HepG2 (cell line): ENCODE results near the gene ZSCAN1. TPM values are rescaled to one million over a fixed set of nuclear protein-coding genes. Genes with fewer than 3 reads are reported as not detected.

ENCODE experiments used
- HMG20B ChIP-seq: conservative IDR thresholded peaks from 2 replicates; pipeline ENCODE4 v1.6.1; 2016; ENCODE audit warnings: missing genetic modification reagents, missing compliant biosample characterization
- IRX3 ChIP-seq: sonication (generic); formaldehyde crosslinking; IDR thresholded peaks from 2 replicates; pipeline ENCODE4 v1.8.1; 2023; ENCODE audit warnings: mild to moderate bottlenecking, low read depth, missing genetic modification reagents, borderline replicate concordance
- MYNN ChIP-seq: sonication (generic); formaldehyde crosslinking; IDR thresholded peaks from 2 replicates; pipeline ENCODE4 v1.4.0; 2020; ENCODE audit warnings: mild to moderate bottlenecking, low read depth, missing genetic modification reagents
- NONO ChIP-seq, 2 experiments: fragments of 450-650 bp in 1 of 2; sonication (generic) in 1 of 2; formaldehyde crosslinking in 1 of 2; IDR thresholded peaks in 1 of 2; conservative IDR thresholded peaks in 1 of 2; 2 replicates each; pipeline versions ENCODE4 v1.6.1 to v1.8.0; 2017 to 2022; ENCODE audit warnings: mild to moderate bottlenecking in 1 of 2, missing genetic modification reagents in 1 of 2, moderate library complexity in 1 of 2
- RCOR2 ChIP-seq: IDR thresholded peaks from 2 replicates; pipeline ENCODE4 v1.6.1; 2016; ENCODE audit warnings: missing biosample characterization, missing genetic modification reagents
- RXRA ChIP-seq: sonication (generic); formaldehyde crosslinking; IDR thresholded peaks from 2 replicates; pipeline ENCODE4 v1.5.1; 2020; ENCODE audit warnings: missing genetic modification reagents
- XRCC5 ChIP-seq: fragments of 200-400 bp; formaldehyde crosslinking; optimal IDR thresholded peaks from 2 replicates; pipeline ENCODE3; 2017; ENCODE audit warnings: mild to moderate bottlenecking, low read length
- ZBTB42 ChIP-seq: sonication (generic); formaldehyde crosslinking; IDR thresholded peaks from 2 replicates; pipeline ENCODE4 v1.5.0; 2020; ENCODE audit warnings: mild to moderate bottlenecking, missing genetic modification reagents
- ZNF331 ChIP-seq: sonication (generic); formaldehyde crosslinking; IDR thresholded peaks from 2 replicates; pipeline ENCODE4 v1.4.0; 2020; ENCODE audit warnings: missing genetic modification reagents
- ZNF547 ChIP-seq: sonication (generic); formaldehyde crosslinking; IDR thresholded peaks from 2 replicates; pipeline ENCODE4 v1.5.1; 2020; ENCODE audit warnings: mild to moderate bottlenecking, missing genetic modification reagents
- ZSCAN9 ChIP-seq: IDR thresholded peaks from 2 replicates; pipeline ENCODE4 v1.6.1; 2016; ENCODE audit warnings: borderline replicate concordance
- polyA plus RNA-seq, 8 experiments: library from polyadenylated mRNA; depleted of rRNA in 3 of 8; stranded (reverse) in 7 of 8; unstranded in 1 of 8; fragments of >200 nt; fragmentation: Illumina TruSeq in 4 of 8; extraction: Trizol in 4 of 8; gene quantifications; 2 replicates each; pipeline versions ENCODE4 v1.2.1 to v1.2.3, GENCODE V29; 2011 to 2016; ENCODE audit warnings: low read depth in 4 of 8, missing spikeins in 1 of 8, mixed read lengths in 1 of 8; ENCODE audit not compliant: insufficient read depth in 1 of 8
- total RNA-seq, 5 experiments: library from RNA; depleted of rRNA; stranded (reverse); fragments of >200 nt; fragmentation: Illumina TruSeq; extraction: Trizol; gene quantifications; 2 replicates each; pipeline ENCODE4 v1.2.3, GENCODE V29; 2016; ENCODE audit warnings: low read depth in 1 of 5
- TF ChIP-seq, protein P1 (sequence below): sonication (generic); formaldehyde crosslinking; IDR thresholded peaks from 2 replicates; pipeline ENCODE4 v1.8.0; 2022; ENCODE audit warnings: low read depth, missing genetic modification reagents
- TF ChIP-seq, protein P2 (sequence below): sonication (generic); formaldehyde crosslinking; IDR thresholded peaks from 2 replicates; pipeline ENCODE4 v1.5.0; 2020; ENCODE audit warnings: missing genetic modification reagents

The ZSCAN1 gene
- total and polyA plus RNA-seq, 2 of the 13 experiments (the other 11 are each of a cell fraction or from before 2014, with no cell fraction given): not detected

GRCh38 chr19:58002384-58003173 is 31.2 kb upstream of the ZSCAN1 start, which contains the start of gene ZNF606 (continued):
- TF ChIP-seq, protein P1, sequence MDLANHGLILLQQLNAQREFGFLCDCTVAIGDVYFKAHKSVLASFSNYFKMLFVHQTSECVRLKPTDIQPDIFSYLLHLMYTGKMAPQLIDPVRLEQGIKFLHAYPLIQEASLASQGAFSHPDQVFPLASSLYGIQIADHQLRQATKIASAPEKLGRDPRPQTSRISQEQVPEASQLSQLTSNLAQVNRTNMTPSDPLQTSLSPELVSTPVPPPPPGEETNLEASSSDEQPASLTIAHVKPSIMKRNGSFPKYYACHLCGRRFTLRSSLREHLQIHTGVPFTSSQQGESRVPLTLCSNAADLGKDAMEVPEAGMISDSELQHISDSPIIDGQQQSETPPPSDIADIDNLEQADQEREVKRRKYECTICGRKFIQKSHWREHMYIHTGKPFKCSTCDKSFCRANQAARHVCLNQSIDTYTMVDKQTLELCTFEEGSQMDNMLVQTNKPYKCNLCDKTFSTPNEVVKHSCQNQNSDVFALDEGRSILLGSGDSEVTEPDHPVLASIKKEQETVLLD (CRISPR knock-in tag): peak; percentile 89
- TF ChIP-seq XRCC5: no peak
- peak; percentile 76; the same call in 1 of the 2 replicates for TF ChIP-seq ZSCAN9 (CRISPR knock-in tag)
- no peak for TF ChIP-seq NONO (IDR thresholded peaks at IDR 0.05)
- TF ChIP-seq NONO (CRISPR knock-in tag; conservative IDR thresholded peaks at IDR 0.05): peak; percentile 75
- TF ChIP-seq, protein P2, sequence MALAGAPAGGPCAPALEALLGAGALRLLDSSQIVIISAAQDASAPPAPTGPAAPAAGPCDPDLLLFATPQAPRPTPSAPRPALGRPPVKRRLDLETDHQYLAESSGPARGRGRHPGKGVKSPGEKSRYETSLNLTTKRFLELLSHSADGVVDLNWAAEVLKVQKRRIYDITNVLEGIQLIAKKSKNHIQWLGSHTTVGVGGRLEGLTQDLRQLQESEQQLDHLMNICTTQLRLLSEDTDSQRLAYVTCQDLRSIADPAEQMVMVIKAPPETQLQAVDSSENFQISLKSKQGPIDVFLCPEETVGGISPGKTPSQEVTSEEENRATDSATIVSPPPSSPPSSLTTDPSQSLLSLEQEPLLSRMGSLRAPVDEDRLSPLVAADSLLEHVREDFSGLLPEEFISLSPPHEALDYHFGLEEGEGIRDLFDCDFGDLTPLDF: peak; percentile 52; the same call in 1 of the 2 replicates
- TF ChIP-seq ZNF547 (CRISPR knock-in tag): peak; percentile 64; the same call in 1 of the 2 replicates
- peak; percentile 84 for TF ChIP-seq RCOR2 (CRISPR knock-in tag)
- no peak; the same call in 1 of the 2 replicates for TF ChIP-seq ZNF331 (CRISPR knock-in tag)
- peak; percentile 5; the same call in 1 of the 2 replicates for TF ChIP-seq HMG20B
- peak; percentile 45; the same call in 1 of the 2 replicates for TF ChIP-seq ZBTB42 (CRISPR knock-in tag)
- peak; percentile 81; the same call in 1 of the 2 replicates for TF ChIP-seq MYNN (CRISPR knock-in tag)
- peak; percentile 61; the same call in 1 of the 2 replicates for TF ChIP-seq IRX3 (CRISPR knock-in tag)
- TF ChIP-seq RXRA (CRISPR knock-in tag): peak; percentile 67; the same call in 1 of the 2 replicates
